GM13977 (cell line): Measurements from ENCODE around the gene TAGLN3.
A peak's percentile ranks its signal among the peaks of the same experiment; 100 is the strongest.

Experiments used
- DNase-seq: peaks from one replicate; pipeline ENCODE4 v3.0.0; 2012; ENCODE audit warnings: low spot score
- CTCF ChIP-seq: IDR thresholded peaks from 2 replicates; pipeline ENCODE4 v1.5.1; 2012; ENCODE audit warnings: mild to moderate bottlenecking, control low read depth; ENCODE audit not compliant: insufficient read depth; ENCODE audit errors: extremely low read depth, missing control alignments
- in situ Hi-C: fragments of 300-500 bp; cut with MboI; formaldehyde crosslinking; loops from one replicate; pipeline ENCODE4 v1.12.0; 2022; ENCODE audit warnings: low sequenced_read_pairs, low pct_unique_long_range_greater_than_20kb, mixed read lengths, inconsistent platforms; ENCODE audit not compliant: unreplicated experiment

The TAGLN3 gene

GRCh38 chr3:111998636-111999483 is at the start of gene TAGLN3:
TSS of gene TAGLN3 (plus strand) at chr3:111998922. CDS start at chr3:111999423, 501 bp downstream.
- in situ Hi-C loops: no loop called here
- TF ChIP-seq CTCF: no peak
- DNase-seq: peak; percentile 34

DNA sequence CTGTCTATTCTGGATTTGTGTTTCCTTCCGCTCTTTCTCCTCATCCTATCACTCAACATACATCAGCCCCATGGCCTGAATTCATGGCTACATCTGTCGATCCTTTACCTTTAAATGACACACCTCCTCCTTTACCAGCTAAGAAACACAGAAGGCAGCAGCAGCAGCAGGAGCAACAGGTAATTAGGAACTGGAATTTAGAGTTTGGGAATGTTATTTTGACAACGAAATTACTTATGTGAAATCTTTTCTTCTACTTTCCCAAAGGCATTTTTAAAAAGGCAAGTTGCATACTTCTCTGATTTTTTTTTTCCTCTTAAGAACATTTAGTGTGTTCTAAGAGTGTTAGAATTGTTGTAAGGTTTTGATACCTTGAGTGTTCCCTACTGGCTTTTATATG is 49.0 kb upstream of the TAGLN3 start:
- no peak for DNase-seq
- in situ Hi-C loops: no loop called here
- TF ChIP-seq CTCF: no peak

- no peak for TF ChIP-seq CTCF
- no peak for DNase-seq
- in situ Hi-C loops: no loop called here
Measured at GRCh38 chr3:111951032-111951431, 47.7 kb upstream of the TAGLN3 start.

- DNase-seq: no peak
- in situ Hi-C loops: no loop called here
- TF ChIP-seq CTCF: no peak
Measured at GRCh38 chr3:111952086-111952485, 46.6 kb upstream of the TAGLN3 start.

DNA sequence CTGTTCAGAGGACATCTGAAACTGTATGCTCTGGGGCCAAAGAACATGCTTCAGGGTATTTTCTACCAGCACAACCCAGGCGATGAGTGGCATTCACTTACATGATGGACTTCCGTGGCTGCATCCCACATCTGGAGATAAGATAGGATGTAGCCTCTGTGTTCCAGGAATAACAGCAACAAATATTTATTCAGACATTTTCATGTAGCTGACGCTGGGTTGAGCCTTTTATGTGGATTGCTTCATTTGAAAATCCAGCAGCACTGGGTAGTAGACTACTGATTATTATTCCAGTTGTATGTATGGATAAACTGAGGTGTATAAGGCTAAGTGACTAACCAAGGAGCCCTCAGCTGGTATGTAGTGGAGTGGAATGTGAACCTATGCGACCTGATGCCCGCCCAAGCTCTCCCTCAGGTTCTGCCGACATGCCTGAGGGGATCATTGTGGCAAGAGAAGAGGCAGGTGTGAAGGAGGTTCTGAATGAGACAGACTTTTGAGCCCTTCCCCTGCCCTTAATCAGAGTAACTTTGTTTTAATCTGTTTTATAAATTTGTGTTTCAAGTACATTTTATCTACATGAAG is 45.8 kb upstream of the TAGLN3 start:
- in situ Hi-C loops: no loop called here
- TF ChIP-seq CTCF: no peak
- DNase-seq: no peak

DNA sequence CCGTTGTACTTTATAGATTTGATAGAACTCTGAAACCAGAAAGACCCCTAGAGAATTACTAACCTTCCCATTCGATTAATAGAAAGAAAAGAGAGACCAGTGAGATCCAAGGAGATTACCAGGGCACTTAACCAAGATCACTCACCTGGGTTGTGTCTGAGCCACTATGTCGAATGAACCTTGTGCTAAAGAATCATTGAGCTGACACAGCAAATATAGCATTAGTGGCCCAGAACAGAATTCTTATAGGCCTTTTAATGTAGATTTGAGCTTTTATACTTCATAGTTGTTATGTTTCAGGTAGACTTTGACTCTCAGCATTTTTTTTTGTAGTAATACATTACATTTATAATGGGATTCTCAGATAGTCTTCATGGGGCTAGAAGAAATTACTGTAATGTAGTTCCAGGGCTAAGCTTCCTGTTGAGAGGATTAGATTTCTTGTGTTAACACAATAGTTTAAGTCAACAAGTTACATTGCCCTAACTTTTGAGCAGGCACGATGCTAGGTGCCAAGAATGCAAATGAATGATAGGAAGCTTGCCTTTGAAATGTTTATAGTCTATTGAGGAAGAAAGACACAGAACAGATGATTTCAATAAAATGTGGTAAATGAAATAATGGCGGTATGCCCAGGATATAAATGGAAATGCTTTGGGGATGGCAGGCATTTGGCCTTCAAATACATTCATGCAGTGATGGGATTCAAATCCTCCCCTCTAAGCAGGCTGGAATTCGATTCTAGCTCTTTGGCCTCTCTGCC is 44.3 kb upstream of the TAGLN3 start:
- TF ChIP-seq CTCF: no peak
- in situ Hi-C loops: no loop called here
- DNase-seq: no peak
